Measurements from ENCODE around the gene CLASP1. TPM values are rescaled to one million over a fixed set of nuclear protein-coding genes. Genes with fewer than 3 reads are reported as not detected.
"Not testable (repeated sequence)": the region's sequence is repeated elsewhere in the genome, so short reads cannot be mapped to it uniquely, and the experiment has no call there.

The CLASP1 gene
- total RNA-seq, 1 donor from 2014 or later = 69.3 TPM

GRCh38 chr2:121454549-121455090, 194.6 kb downstream of the CLASP1 start:
- no peaks in the 10 kb centered on the region for H3K27me3 Mint-ChIP-seq
- no peak for DNase-seq
- intact Hi-C loops (cut with micrococcal nuclease) = no loop called here
- no peak overlapping the region for H3K4me3 Mint-ChIP-seq
- H3K27ac Mint-ChIP-seq = no peak overlapping the region
- peaks cover 24% of the 10 kb centered on the region for H3K36me3 Mint-ChIP-seq (ENCODE audit: low read depth)
- H3K4me1 Mint-ChIP-seq = no peaks in the 10 kb centered on the region
- no peaks in the 10 kb centered on the region for H3K9me3 Mint-ChIP-seq

- H3K4me1 Mint-ChIP-seq = no peaks in the 10 kb centered on the region
- no peak overlapping the region for H3K4me3 Mint-ChIP-seq
- DNase-seq = no peak
- peaks cover 44% of the 10 kb centered on the region for H3K36me3 Mint-ChIP-seq (ENCODE audit: low read depth)
- no peaks in the 10 kb centered on the region for H3K27me3 Mint-ChIP-seq
- H3K9me3 Mint-ChIP-seq = no peaks in the 10 kb centered on the region
- H3K27ac Mint-ChIP-seq = no peak overlapping the region
- intact Hi-C loops (cut with micrococcal nuclease) = no loop called here
Observed at GRCh38 chr2:121451398-121451797, 197.9 kb downstream of the CLASP1 start.

DNA sequence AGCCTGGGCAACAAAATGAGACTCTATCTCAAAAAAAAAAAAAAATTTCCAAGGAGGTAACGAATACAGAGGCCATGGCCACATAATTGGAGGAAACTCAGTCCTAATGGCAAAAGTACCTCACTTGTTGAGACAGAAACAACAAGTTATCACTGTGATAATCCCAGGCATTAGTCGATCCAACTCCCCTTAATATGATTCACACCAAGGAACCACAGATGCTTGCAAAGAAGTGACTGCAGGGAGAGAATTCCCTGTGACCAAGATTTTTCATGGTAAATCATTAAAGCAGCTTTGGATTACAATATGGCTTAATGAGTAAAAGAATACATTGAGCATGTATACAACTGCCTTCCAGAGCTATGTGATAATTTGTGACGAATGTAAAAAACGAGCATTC, 199.0 kb downstream of the CLASP1 start:
- H3K9me3 Mint-ChIP-seq = no peaks in the 10 kb centered on the region
- intact Hi-C loops (cut with micrococcal nuclease) = no loop called here

GRCh38 chr2:121446647-121447241, 202.5 kb downstream of the CLASP1 start:
- Mint-ChIP-seq H3K9me3 (no peaks in the 10 kb centered on the region), H3K27me3 (no peaks in the 10 kb centered on the region), H3K4me1 (no peaks in the 10 kb centered on the region), H3K36me3 (ENCODE audit: low read depth) (peaks cover 52% of the 10 kb centered on the region), H3K4me3 (no peak overlapping the region), H3K27ac (no peak overlapping the region)
- intact Hi-C loops (cut with micrococcal nuclease) = no loop called here
- peak; percentile 30 for DNase-seq

More for the DNA sequence above, 199.0 kb downstream of the CLASP1 start:
- no peak overlapping the region for H3K4me3 Mint-ChIP-seq
- no peak for DNase-seq
- H3K27me3 Mint-ChIP-seq = no peaks in the 10 kb centered on the region
- H3K36me3 Mint-ChIP-seq (ENCODE audit: low read depth) = peaks cover 44% of the 10 kb centered on the region
- no peak overlapping the region for H3K27ac Mint-ChIP-seq
- H3K4me1 Mint-ChIP-seq = no peaks in the 10 kb centered on the region

DNA sequence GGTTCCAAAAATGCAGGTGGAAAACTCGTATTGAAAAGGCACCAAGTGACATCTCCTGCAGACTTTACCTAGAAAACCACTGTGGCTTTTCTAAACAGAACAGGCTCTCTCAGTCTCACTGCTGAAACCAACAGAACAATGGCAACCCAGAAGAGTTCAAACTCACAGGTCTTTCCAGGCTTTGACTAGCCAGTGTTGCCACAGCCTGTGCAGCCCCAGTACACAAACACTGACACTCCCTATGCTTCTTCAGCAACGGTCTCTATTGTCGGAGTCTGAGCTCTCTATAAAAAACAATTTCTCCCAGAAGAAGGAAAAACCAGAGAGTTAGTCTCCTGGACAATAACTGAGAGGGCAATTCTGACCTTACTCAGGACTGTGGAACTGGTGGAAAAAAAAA, 206.4 kb downstream of the CLASP1 start:
- DNase-seq = peak; percentile 35
- H3K9me3 Mint-ChIP-seq = no peaks in the 10 kb centered on the region
- intact Hi-C loops (cut with micrococcal nuclease) = no loop called here
- no peak overlapping the region for H3K27ac Mint-ChIP-seq
- no peaks in the 10 kb centered on the region for H3K4me1 Mint-ChIP-seq
- peaks cover 53% of the 10 kb centered on the region for H3K36me3 Mint-ChIP-seq (ENCODE audit: low read depth)
- no peak overlapping the region for H3K4me3 Mint-ChIP-seq
- no peaks in the 10 kb centered on the region for H3K27me3 Mint-ChIP-seq

GRCh38 chr2:121438290-121438689, 211.0 kb downstream of the CLASP1 start:
- H3K9me3 Mint-ChIP-seq; intact Hi-C loops (cut with micrococcal nuclease); H3K27me3 Mint-ChIP-seq; H3K27ac Mint-ChIP-seq; H3K4me3 Mint-ChIP-seq; H3K4me1 Mint-ChIP-seq: not testable (repeated sequence)
- DNase-seq = peak; percentile 10
- peaks cover 29% of the 10 kb centered on the region for H3K36me3 Mint-ChIP-seq (ENCODE audit: low read depth)

- no peaks in the 10 kb centered on the region for H3K4me1 Mint-ChIP-seq
- no peak overlapping the region for H3K4me3 Mint-ChIP-seq
- intact Hi-C loops (cut with micrococcal nuclease) = no loop called here
- DNase-seq = peak; percentile 13
- H3K9me3 Mint-ChIP-seq = no peaks in the 10 kb centered on the region
- H3K27ac Mint-ChIP-seq = no peak overlapping the region
- peaks cover 29% of the 10 kb centered on the region for H3K36me3 Mint-ChIP-seq (ENCODE audit: low read depth)
- no peaks in the 10 kb centered on the region for H3K27me3 Mint-ChIP-seq
Observed at GRCh38 chr2:121436918-121437317, 212.3 kb downstream of the CLASP1 start.

DNA sequence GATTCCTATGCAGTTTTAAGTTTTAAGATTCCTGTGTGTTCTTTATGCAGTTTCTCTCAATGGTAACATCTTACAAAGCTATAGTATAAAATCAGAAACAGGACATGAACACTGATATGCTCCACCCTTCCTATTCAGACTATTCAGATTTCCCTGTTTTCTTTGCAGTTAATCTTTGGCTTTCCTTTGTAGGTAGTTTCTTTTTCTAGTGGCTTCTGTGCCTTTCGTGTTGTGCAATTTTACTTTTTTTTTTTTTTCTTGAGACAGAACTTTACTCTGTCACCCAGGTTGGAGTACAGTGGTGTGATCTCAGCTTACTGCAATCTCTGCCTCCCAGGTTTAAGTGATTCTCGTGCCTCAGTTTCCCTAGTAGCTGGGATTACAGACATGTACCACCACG, 213.5 kb downstream of the CLASP1 start:
- H3K27ac Mint-ChIP-seq = no peak overlapping the region
- DNase-seq = peak; percentile 34
- intact Hi-C loops (cut with micrococcal nuclease) = no loop called here
- no peaks in the 10 kb centered on the region for H3K27me3 Mint-ChIP-seq
- no peaks in the 10 kb centered on the region for H3K9me3 Mint-ChIP-seq
- H3K4me1 Mint-ChIP-seq = no peaks in the 10 kb centered on the region
- peaks cover 25% of the 10 kb centered on the region for H3K36me3 Mint-ChIP-seq (ENCODE audit: low read depth)
- no peak overlapping the region for H3K4me3 Mint-ChIP-seq

- intact Hi-C loops (cut with micrococcal nuclease) = no loop called here
- peaks cover 25% of the 10 kb centered on the region for H3K36me3 Mint-ChIP-seq (ENCODE audit: low read depth)
- H3K27ac Mint-ChIP-seq = no peak overlapping the region
- no peak overlapping the region for H3K4me3 Mint-ChIP-seq
- peak; percentile 21 for DNase-seq
- H3K27me3 Mint-ChIP-seq = no peaks in the 10 kb centered on the region
- no peaks in the 10 kb centered on the region for H3K9me3 Mint-ChIP-seq
- peaks cover 2% of the 10 kb centered on the region for H3K4me1 Mint-ChIP-seq
Observed at GRCh38 chr2:121431214-121431613, 218.0 kb downstream of the CLASP1 start.

- Mint-ChIP-seq H3K27me3 (no peaks in the 10 kb centered on the region), H3K36me3 (ENCODE audit: low read depth) (peaks cover 23% of the 10 kb centered on the region), H3K4me3 (no peak overlapping the region), H3K9me3 (no peaks in the 10 kb centered on the region), H3K27ac (no peak overlapping the region), H3K4me1 (peaks cover 2% of the 10 kb centered on the region)
- intact Hi-C loops (cut with micrococcal nuclease) = no loop called here
- peak; percentile 48 for DNase-seq
Observed at GRCh38 chr2:121429927-121430520, 219.2 kb downstream of the CLASP1 start.

DNA sequence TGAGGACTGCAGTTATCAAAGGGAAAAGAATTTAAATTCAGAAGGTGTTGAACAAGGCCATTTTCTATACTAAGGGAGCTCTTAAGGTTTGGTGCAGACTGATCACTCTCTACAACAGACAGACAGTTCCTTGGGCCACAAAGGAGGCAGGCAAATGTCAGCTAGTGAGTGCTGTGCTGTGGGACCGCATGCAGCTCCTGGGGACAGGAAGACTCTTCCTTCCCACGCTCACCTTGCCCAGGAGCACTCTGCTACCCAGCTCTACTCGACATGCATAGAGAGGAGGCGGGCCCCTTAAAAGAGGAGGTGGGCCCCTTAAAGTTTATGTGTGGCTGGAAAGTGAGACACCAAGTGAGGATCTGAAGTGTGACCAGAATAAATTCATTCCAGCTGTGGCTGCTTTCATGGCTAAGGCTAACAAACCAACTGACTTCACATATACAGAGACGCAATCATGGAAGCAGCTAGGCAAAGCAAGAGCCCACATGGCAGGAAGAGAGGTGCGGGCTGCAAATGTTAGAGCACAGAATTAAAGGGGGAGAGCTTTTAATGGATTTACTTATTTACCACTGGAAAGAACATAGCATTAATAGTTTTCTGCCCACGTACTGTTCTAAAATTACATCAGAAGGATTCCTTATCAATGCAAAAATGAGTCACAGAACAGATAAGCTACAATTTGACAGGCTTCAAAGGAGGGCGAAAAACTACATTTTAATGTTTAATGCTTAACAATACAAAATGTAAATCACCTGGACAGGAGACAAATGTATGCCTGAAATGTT, 220.0 kb downstream of the CLASP1 start:
- Mint-ChIP-seq H3K36me3 (ENCODE audit: low read depth) (peaks cover 25% of the 10 kb centered on the region), H3K4me3 (no peak overlapping the region), H3K27me3 (no peaks in the 10 kb centered on the region), H3K9me3 (no peaks in the 10 kb centered on the region), H3K4me1 (peaks cover 2% of the 10 kb centered on the region), H3K27ac (no peak overlapping the region)
- intact Hi-C loops (cut with micrococcal nuclease) = no loop called here
- DNase-seq = peak; percentile 43

DNA sequence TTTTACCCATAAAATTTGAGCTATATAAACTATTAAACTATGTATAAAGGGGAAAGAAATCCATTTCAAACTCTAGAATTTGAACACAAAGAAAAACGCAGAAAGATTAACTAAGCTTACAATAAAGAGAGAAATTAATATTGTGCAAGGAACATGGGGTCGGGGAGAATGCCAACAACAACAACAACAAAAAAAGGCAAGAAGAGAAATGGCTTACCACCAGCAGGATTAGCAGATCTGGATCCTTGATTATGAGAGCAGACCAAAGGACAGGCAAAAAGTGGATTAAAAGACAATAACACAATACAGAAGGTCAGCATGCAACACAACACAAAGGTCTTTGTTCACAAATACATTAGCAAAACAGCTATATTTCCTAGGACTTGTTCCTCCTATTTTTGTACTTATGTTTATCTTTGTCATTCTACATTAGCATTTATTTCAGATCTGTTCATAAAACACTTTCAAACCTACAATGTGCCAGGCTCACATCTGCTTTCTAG, 222.0 kb downstream of the CLASP1 start:
- intact Hi-C loops (cut with micrococcal nuclease) = no loop called here
- no peak overlapping the region for H3K27ac Mint-ChIP-seq

GRCh38 chr2:121420486-121420885, 228.8 kb downstream of the CLASP1 start:
- Mint-ChIP-seq H3K27ac (no peak overlapping the region), H3K4me1 (no peaks in the 10 kb centered on the region), H3K9me3 (no peaks in the 10 kb centered on the region), H3K36me3 (ENCODE audit: low read depth) (peaks cover 20% of the 10 kb centered on the region), H3K4me3 (no peak overlapping the region), H3K27me3 (no peaks in the 10 kb centered on the region)
- no peak for DNase-seq
- intact Hi-C loops (cut with micrococcal nuclease) = no loop called here

More for the DNA sequence above, 222.0 kb downstream of the CLASP1 start:
- H3K4me3 Mint-ChIP-seq = no peak overlapping the region
- H3K36me3 Mint-ChIP-seq (ENCODE audit: low read depth) = peaks cover 28% of the 10 kb centered on the region
- H3K4me1 Mint-ChIP-seq = peaks cover 2% of the 10 kb centered on the region
- H3K27me3 Mint-ChIP-seq = no peaks in the 10 kb centered on the region
- no peaks in the 10 kb centered on the region for H3K9me3 Mint-ChIP-seq
- DNase-seq = peak; percentile 13
